Forelimb muscle (tissue), 1 donor: Measurements from ENCODE around the gene FOXO3. TPM values are rescaled to one million over a fixed set of nuclear protein-coding genes. Genes with fewer than 3 reads are reported as not detected.
A peak's percentile ranks its signal among the peaks of the same experiment; 100 is the strongest.
"Not testable (repeated sequence)": the region's sequence is repeated elsewhere in the genome, so short reads cannot be mapped to it uniquely, and the experiment has no call there.

ENCODE experiments used
- DNase-seq: peaks from one replicate; pipeline ENCODE4 v3.0.0-alpha.2; 2013; ENCODE audit warnings: low read depth
- polyA plus RNA-seq: library from polyadenylated mRNA; unstranded; fragments of 120-200 nt; gene quantifications from one replicate; pipeline ENCODE4 v1.2.1, GENCODE V29; 2013; ENCODE audit not compliant: insufficient read length

The FOXO3 gene
- polyA plus RNA-seq, 1 donor, result 30.1 TPM

DNA sequence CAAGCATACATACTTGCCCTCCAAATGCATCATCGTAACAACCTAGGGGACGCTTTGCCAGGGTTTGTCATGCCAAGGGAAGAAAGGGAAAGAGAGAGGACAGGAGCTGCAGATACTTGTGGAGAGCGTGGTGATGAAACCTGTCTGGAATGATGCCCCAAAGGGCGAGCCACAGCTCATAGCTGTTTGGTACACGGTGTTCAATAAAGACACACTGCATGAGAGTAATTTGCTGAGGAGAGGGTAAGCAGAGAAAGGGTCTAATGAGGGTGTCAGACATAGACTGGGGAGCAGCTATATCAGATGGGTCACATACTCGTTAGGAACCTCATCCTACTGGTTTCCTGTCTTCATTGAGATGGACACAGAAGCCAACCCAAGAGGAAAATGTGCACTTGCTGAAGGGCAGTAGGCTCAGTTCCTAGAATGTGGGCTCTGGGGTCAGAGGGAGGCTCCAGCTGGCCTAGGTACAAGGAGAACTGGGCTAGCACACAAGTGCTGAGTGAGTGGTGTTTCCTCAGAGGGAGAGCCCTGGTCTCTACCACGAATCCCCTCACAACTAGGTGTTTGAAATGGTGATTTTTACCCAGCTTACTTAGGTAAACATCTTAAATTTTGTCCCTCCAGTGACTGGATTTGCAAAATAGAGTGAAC, 5.2 kb upstream of the FOXO3 start:
- no peak for DNase-seq

DNA sequence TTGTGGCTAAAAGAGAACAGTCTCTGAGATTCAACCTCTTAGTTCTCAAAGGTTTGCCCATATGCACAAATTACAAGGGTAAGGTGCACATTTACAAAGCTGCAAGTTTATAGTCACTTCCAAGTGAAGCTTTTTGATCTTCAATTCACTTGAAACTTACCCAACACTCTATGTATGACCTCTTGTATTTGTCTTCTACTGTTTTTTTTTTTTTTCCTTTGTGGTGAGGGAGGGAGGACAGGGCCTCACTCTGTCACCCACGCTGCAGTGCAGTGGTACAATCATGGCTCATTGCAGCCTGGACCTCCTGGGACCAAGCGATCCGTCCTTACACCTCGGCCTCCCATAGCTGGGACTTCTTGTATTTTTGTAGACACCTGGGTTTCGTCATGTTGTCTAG, 4.5 kb upstream of the FOXO3 start:
- no peak for DNase-seq

DNA sequence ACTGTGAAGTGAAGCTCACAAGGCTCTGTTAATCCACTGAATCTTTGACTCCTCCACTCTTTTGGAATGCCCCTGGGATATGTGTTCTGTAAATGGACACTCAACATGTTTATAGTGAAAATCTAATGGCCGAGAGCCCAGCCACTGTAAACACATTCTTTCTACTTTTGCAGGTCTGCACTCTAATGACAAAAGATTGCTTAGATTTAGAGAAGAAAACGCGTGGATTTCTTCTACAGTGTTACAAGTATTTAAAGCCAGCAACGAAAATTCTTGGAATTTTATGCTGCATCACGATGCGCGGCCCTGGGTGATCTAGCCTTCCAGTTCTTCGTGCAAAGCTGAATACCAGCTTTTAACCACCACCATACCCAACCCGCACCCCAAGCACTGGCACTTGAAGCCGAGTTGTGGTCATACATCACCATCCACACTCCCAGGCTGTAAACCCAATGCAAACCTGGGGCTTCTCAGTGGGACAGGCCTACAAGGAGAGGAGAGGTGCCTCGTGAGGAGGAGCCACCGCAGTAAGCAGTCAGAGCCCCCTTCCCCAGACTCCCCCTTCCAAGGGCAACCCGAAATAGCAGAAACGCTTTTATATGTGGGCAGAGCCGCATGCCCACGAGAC, 3.7 kb upstream of the FOXO3 start:
- DNase-seq, result no peak

DNA sequence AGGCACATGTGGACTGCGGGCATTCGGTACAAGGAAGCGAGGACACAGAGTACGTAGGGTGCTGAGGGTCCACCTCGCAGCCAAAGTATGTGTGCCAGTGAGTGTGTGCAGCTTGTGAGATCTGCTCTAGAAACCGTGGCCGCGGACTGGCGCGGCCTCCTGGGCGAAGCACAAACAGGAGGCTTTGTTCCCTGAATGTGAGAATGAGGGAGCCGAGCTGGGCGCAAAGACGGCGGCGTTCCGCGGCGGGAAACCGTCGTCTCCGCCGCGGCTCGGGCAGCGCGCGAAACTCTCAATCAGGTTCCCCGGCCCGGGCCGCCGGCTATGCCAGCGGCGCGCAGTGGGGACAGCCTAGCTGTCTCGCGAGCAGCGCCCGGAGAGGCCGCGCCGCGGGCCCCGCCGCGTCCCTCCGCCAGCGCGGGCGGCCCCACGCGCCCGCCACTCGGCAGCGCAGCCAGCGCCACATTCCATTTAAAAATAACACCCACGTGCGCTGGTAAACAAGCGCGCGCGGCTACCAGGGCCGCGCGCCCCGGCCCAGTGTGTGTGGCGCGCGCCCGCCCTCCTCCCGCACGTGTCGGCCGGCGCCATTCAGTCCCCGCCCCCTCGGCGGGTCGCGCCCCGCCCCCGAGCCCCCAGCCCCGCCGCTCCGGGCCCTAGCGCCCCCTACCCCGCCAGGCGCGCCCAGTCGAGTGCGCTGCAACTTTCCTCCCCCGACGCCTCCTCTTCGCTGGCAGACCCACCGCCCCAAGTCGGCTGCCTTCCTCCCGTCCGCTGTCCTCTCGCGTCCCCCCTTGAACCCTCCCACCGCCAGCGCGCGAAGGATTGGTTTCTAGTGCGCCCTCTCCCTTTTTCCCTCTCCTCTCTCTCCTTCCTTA, 3.0 kb upstream of the FOXO3 start:
- no peak for DNase-seq

DNA sequence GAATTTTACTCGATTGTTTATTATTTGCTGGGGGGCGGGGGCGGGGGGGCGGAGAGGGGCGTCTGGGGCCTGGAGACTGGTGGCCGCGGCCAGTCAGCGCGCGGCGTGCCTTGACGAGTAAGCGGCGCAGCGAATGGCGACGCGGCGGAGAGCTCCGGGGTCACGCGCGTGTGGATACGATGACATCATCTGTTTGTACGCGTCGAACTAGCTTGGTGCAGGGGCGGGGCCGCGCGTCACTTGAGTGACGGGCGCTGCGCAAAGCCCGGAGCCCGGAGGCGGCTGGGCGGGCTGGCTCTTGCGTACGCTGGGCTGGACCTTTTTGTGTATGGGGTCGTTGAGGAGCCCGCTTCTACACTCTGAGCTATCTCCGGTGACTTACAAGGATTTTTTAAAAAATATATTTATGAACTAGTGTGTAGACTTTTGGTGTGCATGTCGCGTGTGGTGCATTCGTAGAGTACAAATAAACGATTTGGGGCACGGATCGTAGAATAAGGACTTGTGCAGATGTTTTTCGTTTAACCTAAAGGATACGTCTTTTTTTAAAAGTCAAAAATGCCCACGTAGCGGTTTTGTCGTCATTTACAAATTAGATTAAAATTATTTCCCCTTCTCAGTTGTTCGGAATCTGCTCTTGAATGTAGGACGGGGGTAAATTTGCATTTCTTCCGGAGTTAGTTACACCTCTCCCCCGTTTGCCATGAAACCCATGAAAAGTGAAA, 2.2 kb upstream of the FOXO3 start:
- peak; percentile 97 for DNase-seq

DNA sequence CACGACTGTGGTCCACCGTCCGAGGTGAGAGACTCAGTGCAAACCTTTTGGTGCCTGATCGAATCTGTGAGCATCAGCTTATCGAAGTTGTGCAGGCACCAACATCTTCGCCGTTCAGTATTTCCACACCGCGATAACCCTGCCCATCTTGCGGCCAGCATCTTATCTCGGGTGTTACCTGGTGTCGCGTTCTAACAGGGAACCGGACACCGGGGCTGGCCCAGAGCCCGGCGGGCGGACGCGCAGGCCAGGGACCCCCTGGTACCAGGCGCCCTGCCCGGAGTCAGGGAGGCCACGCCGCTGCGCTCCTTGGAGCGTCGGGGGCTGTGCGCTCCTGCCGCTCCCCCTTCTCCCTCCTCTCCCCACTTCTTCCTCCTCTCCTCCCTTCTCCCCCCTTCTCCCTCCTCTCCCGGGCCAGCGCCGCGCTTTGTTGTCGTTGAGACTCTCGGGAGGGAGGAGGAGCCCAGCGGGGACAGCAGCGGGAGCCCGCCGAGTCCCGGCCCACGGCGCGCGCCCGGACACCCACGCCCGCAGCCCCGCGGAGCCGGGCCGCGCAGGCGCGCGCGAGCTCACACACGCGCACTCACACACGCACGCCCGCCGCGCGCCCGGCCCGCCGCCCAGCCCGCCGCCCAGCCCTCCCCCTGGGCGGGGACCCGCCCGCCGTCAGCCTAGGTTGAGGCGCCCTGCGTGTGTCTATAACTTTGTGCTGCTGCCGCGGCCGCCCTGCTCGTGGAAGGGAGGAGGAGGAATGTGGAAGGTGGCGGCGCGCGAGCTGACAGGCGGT, 1.4 kb upstream of the FOXO3 start:
- no peak for DNase-seq

DNA sequence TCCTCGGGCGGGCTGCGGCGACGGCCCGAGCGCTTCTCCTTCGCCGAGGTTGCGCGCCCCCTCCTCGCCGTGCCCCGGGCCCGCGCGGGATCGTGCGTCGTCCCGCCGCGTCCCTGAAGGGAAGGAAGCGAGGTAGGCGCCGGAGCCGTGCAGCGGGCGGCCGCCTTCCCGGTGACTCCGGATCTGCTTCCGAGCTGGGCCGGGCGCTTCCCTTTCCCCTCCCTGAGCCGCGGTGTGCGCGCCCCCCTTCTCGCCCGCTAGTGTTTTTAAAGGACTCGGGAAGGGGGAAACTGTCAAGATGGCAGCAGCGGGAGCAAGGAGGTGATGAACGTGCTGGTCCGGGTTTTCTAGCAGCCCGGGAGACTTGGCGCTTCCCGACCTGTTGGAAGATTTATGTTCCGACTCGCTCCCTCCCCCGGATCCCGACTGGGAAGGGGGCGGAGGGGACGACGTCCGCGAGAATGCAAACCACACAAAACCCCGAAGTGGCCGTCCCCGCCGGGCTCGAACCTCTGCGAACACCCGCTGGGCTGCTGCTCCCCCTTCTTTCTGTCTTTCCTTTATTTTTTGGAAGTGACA, 744 bp upstream of the FOXO3 start:
- DNase-seq, result no peak

DNA sequence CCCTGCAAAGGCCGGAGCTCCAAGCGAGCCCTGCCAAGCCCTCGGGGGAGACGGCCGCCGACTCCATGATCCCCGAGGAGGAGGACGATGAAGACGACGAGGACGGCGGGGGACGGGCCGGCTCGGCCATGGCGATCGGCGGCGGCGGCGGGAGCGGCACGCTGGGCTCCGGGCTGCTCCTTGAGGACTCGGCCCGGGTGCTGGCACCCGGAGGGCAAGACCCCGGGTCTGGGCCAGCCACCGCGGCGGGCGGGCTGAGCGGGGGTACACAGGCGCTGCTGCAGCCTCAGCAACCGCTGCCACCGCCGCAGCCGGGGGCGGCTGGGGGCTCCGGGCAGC, 561 bp downstream of the FOXO3 start:
- DNase-seq, result not testable (repeated sequence)

DNA sequence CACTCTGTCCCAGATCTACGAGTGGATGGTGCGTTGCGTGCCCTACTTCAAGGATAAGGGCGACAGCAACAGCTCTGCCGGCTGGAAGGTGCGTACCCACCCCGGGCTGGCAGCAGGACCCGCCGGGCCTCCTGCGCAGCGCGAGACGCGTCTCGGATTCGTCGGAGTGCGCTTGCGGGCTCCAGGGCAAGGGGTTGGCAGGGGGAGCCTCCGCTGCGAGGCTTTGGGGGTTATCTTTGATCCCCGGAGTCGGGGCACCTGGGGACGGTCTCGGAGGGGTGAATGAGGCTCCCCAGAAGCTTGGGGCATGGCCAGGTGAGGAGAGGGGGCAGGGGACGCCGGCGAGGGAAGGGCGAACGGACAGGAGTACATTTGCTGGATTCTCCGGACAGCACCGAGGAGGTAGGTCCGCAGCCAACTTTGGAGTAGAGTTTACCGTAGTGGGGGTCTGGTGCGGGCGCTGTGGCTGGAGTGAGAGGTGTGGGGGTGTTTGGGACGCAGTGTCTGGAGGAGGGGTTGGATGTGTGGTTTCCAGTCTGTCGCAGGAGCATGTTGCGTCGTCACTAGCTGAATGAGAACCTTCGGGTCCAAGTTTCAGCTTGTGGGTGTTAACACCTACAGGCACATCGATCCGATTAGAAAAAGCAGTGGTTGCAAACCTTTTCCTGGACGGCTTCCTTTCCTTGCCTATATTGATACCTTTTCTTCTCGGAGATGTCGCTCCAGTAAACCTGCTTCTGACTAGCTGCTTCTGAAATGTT, 1.2 kb downstream of the FOXO3 start:
- DNase-seq, result no peak

DNA sequence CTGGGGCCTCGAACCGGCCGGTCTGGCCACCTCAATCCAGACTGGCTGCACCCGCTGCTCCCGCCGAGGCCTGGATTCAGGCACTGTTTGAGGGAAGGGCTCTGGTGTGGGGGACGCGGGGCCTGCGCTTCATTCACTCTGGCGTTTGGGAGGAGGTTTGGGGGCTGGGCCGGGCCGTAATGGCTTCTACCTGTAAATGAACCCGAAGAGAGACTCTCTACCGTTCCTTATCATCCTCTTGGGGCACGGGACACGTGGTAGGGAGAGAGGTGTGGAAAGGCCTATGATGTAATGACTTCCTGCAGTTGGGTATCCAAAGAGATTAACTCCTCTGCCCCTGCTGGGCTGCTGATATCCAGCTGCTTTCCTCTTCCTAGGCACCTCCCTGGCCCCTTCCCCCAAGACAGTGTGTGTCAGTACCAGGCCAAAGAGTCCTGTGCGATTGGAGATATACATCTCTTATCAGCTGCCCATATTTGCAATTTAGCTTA, 1.8 kb downstream of the FOXO3 start:
- no peak for DNase-seq

DNA sequence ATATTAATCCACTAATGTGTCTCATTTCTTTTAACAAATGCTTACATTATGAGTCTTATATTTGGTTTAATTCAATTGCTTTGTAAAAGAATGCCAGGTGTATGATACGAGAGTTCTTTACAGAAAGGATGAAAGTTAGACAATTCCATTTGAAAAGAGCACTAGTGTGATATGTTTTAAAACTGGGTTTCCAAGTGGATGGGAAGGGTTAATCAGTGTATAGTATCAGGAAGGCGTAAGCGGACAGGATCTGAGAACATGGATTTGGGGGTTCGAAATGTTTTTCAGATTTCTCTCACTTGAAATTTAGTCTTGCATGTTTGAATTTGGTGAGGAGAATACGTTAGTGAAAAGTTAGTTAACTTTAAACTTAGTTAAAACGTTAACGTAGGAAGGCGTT, 2.6 kb downstream of the FOXO3 start:
- DNase-seq, result no peak

DNA sequence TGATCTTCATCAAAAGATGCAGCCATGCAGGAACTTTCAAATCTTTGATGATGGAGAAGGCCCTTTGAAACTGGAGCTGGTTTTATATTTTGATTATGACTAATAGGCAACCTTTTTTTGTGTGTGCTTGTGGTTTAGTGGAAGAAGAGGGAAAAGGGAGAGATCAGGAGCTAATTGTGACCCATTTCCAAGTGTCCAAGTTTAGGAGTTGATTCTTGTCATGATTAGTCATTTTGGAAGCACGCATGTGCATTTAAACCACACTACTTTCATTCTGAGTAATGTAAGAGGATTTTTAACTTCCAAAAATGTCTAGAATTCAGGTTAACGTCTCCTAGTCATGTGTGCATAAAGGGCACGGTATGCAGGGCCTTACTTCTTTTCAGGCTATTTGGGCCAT, 3.5 kb downstream of the FOXO3 start:
- no peak for DNase-seq

DNA sequence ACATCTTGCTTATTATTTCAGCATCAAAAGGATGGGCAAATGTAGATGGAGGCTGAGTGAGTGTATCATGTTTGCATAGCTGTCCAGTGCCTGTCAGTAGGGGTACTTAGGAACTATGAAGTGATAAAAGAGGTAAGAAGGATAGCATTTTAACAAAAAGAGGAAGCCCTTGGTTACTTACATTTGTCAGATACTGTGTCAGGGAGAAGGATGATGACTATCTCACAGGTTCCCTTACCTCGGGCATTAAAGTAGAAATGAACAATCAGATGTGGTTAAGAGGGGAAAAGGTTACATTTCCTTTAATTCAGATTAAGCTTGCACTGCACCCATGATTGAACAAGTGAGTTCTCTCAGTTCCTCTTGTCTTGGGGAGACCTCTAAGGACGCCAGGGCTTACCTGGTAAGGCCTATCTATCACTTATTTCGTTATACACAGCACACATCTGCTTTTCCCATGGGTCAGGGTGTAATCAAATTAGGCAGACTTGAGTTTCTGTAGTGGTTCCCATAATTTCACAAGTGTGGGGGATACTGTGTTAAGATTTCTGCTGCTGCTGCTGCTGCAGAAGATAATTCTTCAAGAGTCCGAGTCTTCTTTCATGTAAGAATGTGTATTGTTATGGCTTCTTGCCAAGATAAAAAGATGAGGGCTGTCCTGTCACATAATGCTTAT, 4.5 kb downstream of the FOXO3 start:
- no peak for DNase-seq

DNA sequence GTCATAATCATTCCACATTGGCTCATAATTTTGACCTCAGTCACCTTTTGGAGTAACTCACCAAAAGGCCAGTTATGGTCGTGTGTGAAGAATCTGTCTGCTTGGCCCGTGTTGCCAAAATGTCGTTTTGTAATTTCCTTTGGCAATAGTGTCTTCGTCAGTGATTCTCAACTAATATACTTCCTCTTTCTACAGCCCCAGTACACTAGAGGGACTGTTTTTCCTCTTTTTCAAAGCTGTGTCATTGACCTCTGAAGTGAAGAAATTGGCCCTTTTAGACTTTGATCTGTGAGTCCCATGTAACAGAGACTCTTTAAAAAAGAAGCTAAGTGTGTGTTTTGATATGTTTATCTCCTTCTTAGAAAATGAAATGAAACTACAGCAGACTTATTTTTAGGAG, 5.2 kb downstream of the FOXO3 start:
- no peak for DNase-seq

DNA sequence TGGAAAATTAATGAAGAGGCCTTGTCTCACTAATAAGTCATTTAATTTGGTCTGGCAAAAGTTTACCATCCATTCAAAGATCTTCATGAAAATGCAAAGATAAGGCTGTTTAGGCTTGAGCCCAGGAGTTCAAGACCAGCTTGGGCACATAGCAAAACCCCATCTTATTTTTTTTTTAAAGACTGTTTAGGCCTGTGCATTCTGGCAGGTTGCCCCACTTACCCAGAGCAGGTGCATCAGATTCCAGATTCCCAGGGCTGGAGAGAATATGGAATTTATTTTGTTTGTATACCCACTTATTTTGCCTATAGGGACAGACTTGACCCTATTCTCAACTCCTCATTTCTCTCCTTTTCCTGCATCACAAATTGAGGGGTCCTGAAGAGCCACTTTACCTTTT, 5.7 kb downstream of the FOXO3 start:
- DNase-seq, result no peak

DNA sequence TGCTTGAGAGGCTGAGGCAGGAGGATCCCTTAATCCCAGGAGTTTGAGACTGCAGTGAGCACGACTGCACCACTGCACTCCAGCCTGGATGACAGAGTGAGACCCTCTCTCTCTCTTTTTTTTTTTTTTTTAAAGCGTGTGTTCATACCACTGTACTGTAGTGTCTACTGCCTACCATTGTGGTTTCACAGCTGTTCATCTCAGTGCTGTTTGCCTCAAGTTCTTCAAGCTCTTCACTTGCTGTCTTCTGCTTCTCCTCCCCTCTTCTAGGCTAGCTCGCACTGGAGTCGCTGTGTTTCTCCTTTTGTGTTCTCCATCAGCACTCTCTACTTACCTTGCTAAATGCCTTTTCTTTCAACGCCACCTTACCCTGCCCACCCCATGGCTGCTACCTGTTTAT, 7.4 kb downstream of the FOXO3 start:
- DNase-seq, result no peak

DNA sequence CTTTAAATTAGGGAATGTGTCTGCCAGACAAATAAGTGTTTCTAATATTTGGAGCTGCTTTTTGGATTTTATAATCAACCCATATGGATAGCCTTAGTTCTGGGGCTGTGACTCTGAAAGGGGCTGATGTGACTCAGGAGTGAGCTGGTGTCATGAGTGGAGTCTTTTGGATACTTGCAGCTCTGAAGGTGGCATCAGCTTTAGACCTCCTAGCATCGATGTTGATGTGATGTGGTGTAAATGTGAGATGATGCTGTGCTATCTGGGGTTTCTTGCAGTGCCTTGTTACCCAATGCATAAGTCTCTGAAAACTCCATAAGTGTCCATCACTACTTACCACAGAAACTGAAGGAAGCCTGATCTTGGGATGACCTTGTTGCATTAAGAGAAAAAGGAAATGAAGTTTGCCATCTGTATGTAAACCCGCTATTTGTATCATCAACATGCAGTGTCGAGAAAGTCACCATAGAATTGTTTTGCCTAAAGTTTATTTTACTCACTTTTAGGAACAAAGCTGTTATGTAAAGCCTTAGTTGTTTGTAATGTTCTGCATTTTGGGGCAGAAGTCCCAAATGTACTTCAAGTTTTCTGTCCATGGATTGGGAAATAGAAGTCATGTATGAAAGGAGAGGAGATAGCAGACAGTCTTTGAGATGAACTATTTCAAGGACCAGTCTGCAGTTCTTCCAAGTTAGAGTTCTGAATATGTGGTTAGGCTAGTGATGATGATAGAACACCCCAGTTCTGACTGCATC, 8.0 kb downstream of the FOXO3 start:
- DNase-seq, result no peak

DNA sequence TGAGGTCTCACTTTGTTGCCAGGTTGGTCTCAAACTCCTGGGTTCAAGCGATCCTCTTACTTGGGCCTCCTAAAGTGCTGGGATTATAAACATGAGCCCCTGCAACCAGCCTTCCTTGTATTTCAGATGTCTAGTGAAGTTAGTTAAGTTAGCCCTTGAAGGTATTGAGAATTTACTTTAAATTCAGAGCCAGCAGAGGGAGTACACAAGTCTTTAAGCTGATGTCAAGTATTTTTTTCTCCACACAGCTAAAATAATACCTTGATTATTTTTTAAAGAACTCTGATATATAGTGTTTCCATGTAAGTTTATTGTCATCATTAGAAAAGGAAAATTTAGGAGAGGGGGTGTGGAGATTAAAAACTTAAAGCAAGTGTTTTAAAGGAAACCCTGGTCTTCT, 9.8 kb downstream of the FOXO3 start:
- no peak for DNase-seq
